ENCODE results near the gene TOP1. TPM values are rescaled to one million over a fixed set of nuclear protein-coding genes. Genes with fewer than 3 reads are reported as not detected.
A peak's percentile ranks its signal among the peaks of the same experiment; 100 is the strongest.

The TOP1 gene
- total and polyA plus RNA-seq, 9 of the 15 experiments (the other 6 are each of a cell fraction or from before 2014, with no cell fraction given), result 26.4 to 127 (median 39.6) TPM

DNA sequence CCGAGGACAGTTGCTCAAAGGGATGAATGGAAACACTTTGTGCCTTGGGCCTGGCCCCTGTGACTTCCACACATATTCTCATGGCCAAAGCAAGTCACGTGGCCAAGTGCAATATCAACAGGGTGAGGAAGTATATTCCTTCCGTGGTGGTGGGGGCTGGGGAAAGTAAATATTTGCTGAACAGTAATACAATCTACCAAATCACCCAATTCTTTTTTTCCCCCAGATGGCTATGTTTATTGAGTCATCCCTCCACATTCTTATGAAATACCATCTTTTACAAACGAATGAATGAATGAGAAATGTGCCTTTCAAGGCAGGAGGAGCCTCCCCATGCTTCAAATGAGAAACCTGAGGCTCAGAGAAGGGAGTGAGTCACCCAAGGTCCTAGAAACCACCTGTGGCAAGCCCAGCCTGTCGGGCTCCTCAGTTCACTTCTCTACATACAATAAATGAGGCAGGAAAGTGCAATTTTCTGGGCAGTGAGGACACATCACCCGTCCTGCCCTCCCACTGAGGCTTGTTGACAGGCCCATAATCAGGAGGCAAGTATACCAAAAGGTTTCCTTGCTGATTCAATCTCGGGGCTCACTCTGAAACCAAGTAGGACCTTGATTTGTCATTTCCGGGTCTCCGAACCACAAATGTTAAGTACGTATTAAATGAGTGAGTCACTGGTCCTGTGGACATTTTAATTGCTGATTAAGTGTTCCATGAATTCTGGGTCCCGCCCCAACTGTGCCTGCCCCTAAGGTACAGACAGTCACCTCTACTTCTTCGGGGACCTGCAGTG is 25.3 kb upstream of the TOP1 start (continued):
- TF ChIP-seq, protein P1, sequence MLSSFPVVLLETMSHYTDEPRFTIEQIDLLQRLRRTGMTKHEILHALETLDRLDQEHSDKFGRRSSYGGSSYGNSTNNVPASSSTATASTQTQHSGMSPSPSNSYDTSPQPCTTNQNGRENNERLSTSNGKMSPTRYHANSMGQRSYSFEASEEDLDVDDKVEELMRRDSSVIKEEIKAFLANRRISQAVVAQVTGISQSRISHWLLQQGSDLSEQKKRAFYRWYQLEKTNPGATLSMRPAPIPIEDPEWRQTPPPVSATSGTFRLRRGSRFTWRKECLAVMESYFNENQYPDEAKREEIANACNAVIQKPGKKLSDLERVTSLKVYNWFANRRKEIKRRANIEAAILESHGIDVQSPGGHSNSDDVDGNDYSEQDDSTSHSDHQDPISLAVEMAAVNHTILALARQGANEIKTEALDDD (IDR thresholded peaks at IDR 0.05), result no peak
- TF ChIP-seq, protein P2, sequence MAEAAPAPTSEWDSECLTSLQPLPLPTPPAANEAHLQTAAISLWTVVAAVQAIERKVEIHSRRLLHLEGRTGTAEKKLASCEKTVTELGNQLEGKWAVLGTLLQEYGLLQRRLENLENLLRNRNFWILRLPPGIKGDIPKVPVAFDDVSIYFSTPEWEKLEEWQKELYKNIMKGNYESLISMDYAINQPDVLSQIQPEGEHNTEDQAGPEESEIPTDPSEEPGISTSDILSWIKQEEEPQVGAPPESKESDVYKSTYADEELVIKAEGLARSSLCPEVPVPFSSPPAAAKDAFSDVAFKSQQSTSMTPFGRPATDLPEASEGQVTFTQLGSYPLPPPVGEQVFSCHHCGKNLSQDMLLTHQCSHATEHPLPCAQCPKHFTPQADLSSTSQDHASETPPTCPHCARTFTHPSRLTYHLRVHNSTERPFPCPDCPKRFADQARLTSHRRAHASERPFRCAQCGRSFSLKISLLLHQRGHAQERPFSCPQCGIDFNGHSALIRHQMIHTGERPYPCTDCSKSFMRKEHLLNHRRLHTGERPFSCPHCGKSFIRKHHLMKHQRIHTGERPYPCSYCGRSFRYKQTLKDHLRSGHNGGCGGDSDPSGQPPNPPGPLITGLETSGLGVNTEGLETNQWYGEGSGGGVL (CRISPR knock-in tag; IDR thresholded peaks at IDR 0.05), result no peak
- no peak for TF ChIP-seq RBM34 (IDR thresholded peaks at IDR 0.05; ENCODE audit: borderline replicate concordance, insufficient read depth, low read length)
- TF ChIP-seq, protein P3, sequence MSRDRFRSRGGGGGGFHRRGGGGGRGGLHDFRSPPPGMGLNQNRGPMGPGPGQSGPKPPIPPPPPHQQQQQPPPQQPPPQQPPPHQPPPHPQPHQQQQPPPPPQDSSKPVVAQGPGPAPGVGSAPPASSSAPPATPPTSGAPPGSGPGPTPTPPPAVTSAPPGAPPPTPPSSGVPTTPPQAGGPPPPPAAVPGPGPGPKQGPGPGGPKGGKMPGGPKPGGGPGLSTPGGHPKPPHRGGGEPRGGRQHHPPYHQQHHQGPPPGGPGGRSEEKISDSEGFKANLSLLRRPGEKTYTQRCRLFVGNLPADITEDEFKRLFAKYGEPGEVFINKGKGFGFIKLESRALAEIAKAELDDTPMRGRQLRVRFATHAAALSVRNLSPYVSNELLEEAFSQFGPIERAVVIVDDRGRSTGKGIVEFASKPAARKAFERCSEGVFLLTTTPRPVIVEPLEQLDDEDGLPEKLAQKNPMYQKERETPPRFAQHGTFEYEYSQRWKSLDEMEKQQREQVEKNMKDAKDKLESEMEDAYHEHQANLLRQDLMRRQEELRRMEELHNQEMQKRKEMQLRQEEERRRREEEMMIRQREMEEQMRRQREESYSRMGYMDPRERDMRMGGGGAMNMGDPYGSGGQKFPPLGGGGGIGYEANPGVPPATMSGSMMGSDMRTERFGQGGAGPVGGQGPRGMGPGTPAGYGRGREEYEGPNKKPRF (IDR thresholded peaks at IDR 0.05; ENCODE audit: low read depth, low read length), result no peak
- TF ChIP-seq ZNF140 (CRISPR knock-in tag; IDR thresholded peaks at IDR 0.05), result no peak
- TF ChIP-seq, protein P4, sequence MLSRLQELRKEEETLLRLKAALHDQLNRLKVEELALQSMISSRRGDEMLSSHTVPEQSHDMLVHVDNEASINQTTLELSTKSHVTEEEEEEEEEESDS (CRISPR knock-in tag; IDR thresholded peaks at IDR 0.05), result no peak
- TF ChIP-seq, protein P5, sequence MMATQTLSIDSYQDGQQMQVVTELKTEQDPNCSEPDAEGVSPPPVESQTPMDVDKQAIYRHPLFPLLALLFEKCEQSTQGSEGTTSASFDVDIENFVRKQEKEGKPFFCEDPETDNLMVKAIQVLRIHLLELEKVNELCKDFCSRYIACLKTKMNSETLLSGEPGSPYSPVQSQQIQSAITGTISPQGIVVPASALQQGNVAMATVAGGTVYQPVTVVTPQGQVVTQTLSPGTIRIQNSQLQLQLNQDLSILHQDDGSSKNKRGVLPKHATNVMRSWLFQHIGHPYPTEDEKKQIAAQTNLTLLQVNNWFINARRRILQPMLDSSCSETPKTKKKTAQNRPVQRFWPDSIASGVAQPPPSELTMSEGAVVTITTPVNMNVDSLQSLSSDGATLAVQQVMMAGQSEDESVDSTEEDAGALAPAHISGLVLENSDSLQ (IDR thresholded peaks at IDR 0.05), result peak; percentile 35; the same call in 1 of the 2 replicates
- no peak for TF ChIP-seq NR2C1 (IDR thresholded peaks at IDR 0.05)
- peak; percentile 55 for TF ChIP-seq NR2C1 (tag; IDR thresholded peaks at IDR 0.05)
- TF ChIP-seq, protein P6, sequence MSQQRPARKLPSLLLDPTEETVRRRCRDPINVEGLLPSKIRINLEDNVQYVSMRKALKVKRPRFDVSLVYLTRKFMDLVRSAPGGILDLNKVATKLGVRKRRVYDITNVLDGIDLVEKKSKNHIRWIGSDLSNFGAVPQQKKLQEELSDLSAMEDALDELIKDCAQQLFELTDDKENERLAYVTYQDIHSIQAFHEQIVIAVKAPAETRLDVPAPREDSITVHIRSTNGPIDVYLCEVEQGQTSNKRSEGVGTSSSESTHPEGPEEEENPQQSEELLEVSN (IDR thresholded peaks at IDR 0.05; ENCODE audit: borderline replicate concordance in 1 of 2, extremely low read depth in 1 of 2, insufficient read depth in 1 of 2, insufficient read length in 1 of 2, low read depth in 1 of 2, low read length in 1 of 2, poor library complexity in 1 of 2, severe bottlenecking in 1 of 2), result peak; percentile 30 to 60
- TF ChIP-seq RBM15 (IDR thresholded peaks at IDR 0.05; ENCODE audit: insufficient read depth, low read length), result no peak
- no peak for TF ChIP-seq ZNF184 (CRISPR knock-in tag; IDR thresholded peaks at IDR 0.05)
- TF ChIP-seq YY1 (IDR thresholded peaks at IDR 0.05; ENCODE audit: borderline replicate concordance in 1 of 3, control insufficient read depth in 1 of 3, extremely low read depth in 1 of 3, insufficient read depth in 3 of 3, insufficient read length in 1 of 3, insufficient replicate concordance in 2 of 3, low read depth in 1 of 3, low read length in 2 of 3), result no peak
- no peak for TF ChIP-seq FUS (optimal IDR thresholded peaks at IDR 0.05; ENCODE audit: low read depth, low read length)
- 0 out of 4 replicates have a peak, but pooled peaks of 1 of the 2 experiments have one; percentile 10 for TF ChIP-seq HDAC1 (IDR thresholded peaks at IDR 0.05)
- TF ChIP-seq RBM39 (optimal IDR thresholded peaks at IDR 0.05; ENCODE audit: low read depth, low read length), result no peak
- TF ChIP-seq FOXK2 (conservative IDR thresholded peaks at IDR 0.05 in 1 of 2, IDR thresholded peaks at IDR 0.05 in 1 of 2; ENCODE audit: low read depth in 2 of 2), result peak; percentile 91 to 94
- TF ChIP-seq ZNF175 (CRISPR knock-in tag; IDR thresholded peaks at IDR 0.05; ENCODE audit: low read depth), result peak; percentile 86
